CD4-positive, alpha-beta T cell treated with Interleukin-12 subunit alpha and Interleukin-12 subunit beta, for 1 hour (primary cell): ENCODE results near the gene ARL17A.
"Not testable (repeated sequence)": the region's sequence is repeated elsewhere in the genome, so short reads cannot be mapped to it uniquely, and the experiment has no call there.

Source experiments
- DNase-seq: peaks from one replicate; pipeline ENCODE4 v3.0.0-alpha.2; 2020

The ARL17A gene

DNA sequence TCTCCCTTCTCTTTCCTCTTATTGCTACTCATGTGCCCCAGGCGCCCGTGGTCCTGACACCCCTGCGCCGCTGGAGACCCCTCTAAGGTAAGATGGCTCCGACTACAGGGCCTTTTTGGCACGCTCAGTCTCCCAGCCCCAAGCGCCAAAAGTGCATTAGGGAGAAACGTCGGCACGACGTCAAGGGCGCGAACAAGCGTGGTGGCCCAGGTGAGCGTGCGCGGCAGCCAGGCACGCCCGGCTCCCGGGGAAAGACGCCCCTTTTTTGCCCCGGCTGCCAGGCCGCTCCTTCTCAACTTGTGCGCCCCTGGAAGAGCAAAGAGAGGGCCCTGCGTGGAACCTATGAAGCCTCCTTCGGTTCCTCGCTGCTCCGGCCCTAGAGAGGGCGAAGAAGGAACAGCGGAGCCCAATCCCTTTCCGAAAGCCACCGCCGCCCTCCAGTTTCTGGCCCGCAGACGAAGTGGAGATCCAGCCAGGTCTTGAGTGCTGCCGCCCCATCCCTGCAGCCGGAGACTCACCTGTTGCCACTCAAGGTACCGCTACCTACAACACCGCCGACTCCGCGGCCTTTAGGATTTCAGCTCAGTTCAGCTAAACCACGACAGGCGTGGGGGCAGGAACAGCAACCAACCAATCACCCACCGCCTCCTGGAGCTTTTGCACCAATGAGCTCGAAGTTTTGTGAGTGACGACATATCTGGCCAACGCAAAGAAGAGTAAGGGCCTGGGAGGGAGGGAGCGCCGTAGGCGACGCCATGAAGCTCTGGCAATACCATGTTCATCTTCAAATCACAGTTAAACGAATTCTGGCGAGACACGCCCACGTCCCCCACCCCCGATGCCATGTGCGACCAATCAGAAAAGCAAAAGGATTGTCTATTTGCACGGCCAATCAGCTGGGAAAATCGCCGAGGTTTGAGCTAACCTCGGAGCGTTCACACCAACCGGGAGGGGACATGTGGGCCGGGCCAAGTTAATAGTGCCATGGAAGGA lies at the start of gene ARL17A:
TSS of gene ARL17A (minus strand) at position 609 of the 993 bp plus-strand sequence. CDS start 3,369 bp downstream, outside the sequence.
- peak; percentile 94 for DNase-seq

- not testable (repeated sequence) for DNase-seq
These were observed 49.4 kb upstream of the ARL17A start for GRCh38 chr17:46628753-46629436.

- DNase-seq = not testable (repeated sequence)
These were observed 48.0 kb upstream of the ARL17A start for GRCh38 chr17:46627452-46627851.

GRCh38 chr17:46624726-46625125 lies 45.2 kb upstream of the ARL17A start:
- DNase-seq = not testable (repeated sequence)

DNA sequence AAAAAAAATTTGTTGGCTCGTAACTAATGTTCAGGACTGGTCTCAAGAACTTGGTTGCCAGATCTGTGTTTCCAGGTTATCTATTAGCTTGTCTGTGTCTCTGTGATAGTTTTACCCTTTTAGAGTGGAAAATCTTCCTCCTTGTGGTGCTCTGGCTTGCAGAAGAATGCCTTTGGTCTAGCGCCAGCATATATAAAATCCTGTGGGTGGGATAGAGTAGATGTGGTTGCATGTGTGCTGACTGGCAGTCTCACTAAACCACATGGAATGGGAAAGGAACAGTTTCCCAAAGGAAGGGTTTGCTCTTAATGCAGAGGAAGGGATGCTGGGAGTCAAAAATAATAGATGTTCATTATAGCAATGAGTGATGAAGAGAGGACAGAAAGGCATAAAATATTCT lies 44.3 kb upstream of the ARL17A start:
- DNase-seq = not testable (repeated sequence)

- DNase-seq = not testable (repeated sequence)
These were observed 39.5 kb upstream of the ARL17A start for GRCh38 chr17:46618975-46619374.

- not testable (repeated sequence) for DNase-seq
These were observed 37.6 kb upstream of the ARL17A start for GRCh38 chr17:46617121-46617520.

GRCh38 chr17:46613876-46614275 lies 34.4 kb upstream of the ARL17A start:
- not testable (repeated sequence) for DNase-seq

GRCh38 chr17:46611304-46611703 lies 31.8 kb upstream of the ARL17A start:
- not testable (repeated sequence) for DNase-seq

DNA sequence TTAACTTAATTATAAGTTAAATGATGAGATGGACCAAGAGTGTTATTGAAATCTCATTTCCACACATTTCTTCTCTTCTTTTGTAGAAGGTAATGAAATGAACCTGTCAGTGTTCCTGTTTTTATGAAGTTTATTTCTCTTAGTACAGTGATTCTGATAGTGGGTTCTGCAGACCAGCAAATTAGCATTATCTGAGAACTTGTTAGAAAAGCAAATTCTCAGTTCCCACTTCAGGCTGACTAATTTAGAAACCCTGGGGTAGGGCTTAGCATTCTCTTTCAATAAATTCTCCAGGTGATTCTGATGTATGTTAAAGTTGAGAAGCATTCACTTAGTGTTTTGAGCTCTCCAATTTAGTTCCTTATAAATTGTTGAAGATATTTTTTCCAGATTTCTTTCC lies 23.6 kb upstream of the ARL17A start:
- DNase-seq = not testable (repeated sequence)

- not testable (repeated sequence) for DNase-seq
These were observed 21.3 kb upstream of the ARL17A start for GRCh38 chr17:46600767-46601166.

DNA sequence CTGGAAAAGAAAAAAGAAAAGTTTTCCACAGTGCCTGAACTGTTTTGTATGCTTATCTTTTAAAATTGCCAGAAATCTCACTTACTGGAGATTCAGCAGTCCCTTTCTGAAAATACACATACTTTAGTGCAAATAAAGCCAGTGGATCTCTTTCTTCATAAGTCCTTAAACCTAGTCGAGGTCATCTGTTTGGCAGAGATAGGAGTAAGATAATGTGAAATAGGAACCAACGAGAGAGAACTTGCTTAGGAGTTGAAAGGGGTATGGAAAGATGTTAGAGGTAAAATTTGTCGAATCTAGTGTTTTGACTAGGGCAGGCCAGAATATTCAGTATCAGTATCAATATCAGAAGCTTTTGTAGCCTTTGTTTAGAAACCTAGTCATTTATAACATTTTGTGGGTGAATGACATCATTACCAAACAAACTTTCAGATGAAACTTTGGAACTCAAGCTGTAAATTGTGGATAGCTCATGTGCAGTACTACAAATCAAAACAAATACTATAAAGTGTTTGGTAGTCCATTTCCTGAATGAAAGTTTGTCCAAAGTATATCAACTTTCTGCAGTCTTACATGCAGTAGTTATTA lies 18.9 kb upstream of the ARL17A start:
- not testable (repeated sequence) for DNase-seq

- not testable (repeated sequence) for DNase-seq
These were observed 11.8 kb upstream of the ARL17A start for GRCh38 chr17:46591332-46591731.

DNA sequence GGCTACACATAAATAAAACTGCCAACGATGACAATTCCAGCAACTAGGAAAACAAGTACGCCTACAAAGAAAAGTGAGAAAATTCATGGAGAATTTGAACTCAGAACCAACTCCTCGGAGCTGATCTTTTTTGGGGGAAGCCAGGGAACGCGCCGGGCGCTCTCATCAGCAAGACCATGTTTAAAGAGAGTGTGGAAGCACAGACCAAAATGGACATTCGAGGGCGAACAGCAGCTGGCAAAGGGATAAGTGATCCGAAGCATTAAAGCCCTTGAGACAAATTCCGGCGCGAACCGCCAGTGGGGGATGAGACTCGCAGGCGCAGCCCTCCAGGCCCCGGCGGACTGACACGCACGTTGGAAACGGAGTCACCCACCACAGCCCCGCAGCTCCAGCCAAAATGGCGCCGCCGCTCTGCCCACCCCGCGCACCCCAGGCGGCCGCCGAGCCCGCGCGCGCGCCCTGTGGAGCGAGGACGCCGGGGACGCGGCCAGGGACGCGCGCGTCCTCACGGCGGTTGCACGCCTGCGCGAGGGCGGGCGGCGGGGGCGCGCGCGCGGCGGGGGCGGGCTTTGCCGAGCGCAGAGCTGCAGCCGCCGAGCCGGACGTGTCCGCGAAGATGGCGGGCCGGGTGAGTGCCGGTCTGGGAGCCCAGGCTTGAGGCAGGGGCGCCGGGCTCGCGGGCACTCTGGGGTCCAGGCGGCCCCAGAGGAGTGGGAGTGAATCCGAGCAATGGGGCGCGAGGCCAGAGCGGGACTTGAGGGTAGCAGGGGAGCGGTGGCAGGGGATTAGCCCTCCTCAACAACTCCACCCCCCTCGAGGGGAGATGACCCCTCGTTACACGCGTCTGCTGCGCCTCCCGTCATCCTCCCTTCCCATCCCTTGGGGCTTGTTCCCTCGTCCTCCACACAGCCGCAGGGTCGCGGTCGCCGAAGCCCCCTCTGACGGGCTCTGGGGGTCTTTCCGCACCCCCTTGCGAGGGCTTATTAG lies 11.0 kb upstream of the ARL17A start, which contains the start of gene NSF:
TSS of gene NSF (plus strand) at position 513 of the 990 bp plus-strand sequence. CDS start at position 620, 107 bp downstream.
- DNase-seq = not testable (repeated sequence)

DNA sequence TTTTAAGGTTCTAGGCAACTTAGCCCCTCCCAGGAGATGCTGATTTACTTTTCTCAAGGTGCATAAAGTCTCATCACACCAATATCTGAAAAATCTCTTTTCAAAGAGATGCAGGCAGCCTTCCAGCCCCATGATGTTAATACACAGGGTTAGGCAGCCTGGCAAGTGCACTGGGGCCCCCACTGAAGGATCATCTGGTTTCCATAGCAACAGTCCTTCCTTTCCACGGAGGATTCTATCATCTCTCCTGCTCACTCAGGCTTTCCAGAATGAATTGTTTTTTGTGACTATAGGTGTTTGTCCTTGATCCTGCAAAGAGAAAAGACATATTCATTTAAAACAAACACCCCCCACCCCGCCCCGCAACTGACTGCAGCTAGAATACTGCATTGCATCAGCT lies 6.0 kb upstream of the ARL17A start:
- not testable (repeated sequence) for DNase-seq

GRCh38 chr17:46580082-46580481 lies 591 bp upstream of the ARL17A start:
- DNase-seq = not testable (repeated sequence)

- not testable (repeated sequence) for DNase-seq
These were observed 7.7 kb downstream of the ARL17A start for GRCh38 chr17:46571796-46572195.

DNA sequence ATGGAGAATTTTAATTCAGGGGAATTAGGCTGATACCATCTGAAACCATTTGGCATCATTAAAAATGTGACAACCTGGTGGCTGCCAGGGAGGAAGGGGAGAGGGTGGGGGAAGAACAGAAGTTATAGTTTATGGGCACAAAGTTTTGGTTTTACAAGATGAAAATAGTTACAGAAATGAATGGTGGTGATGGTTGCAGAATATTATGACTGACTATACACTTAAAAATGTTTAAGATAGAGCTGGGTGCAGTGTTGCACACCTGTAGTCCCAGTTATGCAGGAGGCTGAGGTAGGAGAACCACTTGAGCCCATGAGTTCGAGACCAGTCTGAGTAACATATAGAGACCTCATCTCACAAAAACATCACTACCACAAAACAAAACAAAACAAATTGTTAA lies 12.5 kb downstream of the ARL17A start:
- not testable (repeated sequence) for DNase-seq

DNA sequence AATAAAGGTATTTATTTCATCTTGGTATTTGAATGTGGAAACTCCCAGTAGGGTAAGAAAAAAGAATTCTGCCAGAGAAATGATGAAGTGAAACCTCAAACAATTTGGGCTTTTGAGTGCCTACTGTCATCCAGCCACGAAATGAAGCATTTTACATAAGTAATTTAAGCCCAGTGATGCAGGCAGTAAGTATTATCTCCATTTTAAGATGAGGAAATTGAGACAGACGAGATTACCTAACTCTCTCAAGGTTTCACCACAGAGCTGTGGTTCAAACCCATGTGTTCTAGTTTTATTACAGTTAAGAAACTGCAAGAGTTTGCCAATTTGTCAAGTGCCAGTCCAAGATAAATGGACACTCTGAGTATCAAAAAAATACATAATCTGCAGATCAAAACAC lies 13.2 kb downstream of the ARL17A start:
- not testable (repeated sequence) for DNase-seq

DNA sequence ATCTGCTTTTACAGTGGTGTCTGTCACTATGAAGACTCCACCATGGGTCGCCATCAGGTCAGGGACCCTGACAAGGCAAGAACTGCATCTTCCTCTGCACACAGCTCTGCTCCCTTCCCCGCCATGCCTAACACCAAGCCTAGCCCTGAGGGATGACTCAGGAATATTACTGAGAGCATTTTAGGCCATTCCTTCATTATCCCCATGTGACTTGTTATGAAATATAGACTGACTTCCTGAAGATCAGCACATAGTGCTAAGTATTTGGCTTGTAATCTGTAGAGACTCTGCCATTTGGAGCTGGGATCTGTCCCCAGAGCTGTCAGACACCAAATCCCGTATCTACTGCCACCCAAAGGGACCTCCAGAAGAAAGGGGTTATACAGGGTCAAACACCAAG lies 19.4 kb downstream of the ARL17A start:
- not testable (repeated sequence) for DNase-seq

DNA sequence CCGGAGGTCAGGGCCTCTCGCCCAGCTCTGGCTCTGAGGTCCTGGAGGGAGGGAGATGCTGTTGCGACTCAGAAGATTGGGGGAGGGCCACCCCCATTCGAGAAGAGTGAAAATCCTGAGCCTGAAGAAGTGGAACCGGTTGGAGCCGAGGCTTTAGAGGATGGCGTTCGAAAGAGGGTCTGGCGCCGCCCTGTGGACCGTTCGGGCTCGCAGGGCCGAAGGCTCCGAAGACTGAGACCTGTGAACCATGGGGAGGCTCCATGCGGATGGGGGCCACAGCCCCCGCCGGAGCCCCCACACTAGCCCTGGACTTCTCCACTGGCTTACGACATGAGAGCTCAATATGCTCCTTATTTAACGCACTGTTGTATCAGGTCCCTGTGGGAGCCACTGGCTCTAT lies 20.3 kb downstream of the ARL17A start:
- not testable (repeated sequence) for DNase-seq

GRCh38 chr17:46548607-46549006 lies 30.9 kb downstream of the ARL17A start:
- DNase-seq = not testable (repeated sequence)
